CD4-positive, alpha-beta memory T cell (primary cell): ENCODE data around the gene ZER1. TPM values are rescaled to one million over a fixed set of nuclear protein-coding genes. Genes with fewer than 3 reads are reported as not detected.
"Not testable (repeated sequence)": the region's sequence is repeated elsewhere in the genome, so short reads cannot be mapped to it uniquely, and the experiment has no call there.

Experiments
- CTCF ChIA-PET: fragments of 350-600 bp; sonication (Branson Sonifier 250); formaldehyde crosslinking; loops from one replicate; lab custom pipeline; 2021; ENCODE audit warnings: inconsistent platforms; ENCODE audit not compliant: partially characterized antibody; lab: Charles Lee
- POLR2A ChIA-PET: fragments of 350-600 bp; sonication (Branson Sonifier 250); formaldehyde crosslinking; loops from one replicate; lab custom pipeline; 2021; ENCODE audit not compliant: partially characterized antibody; lab: Charles Lee
- DNase-seq, 5 donors: peaks; one replicate each; pipeline versions ENCODE4 v3.0.0 to v3.0.0-alpha.2; 2020 to 2022; ENCODE audit warnings: mixed read lengths in 1 of 5
- H3K27ac ChIP-seq: one replicate; pipeline ENCODE4 v1.7.0; 2013; ENCODE audit warnings: low read depth, low read length
- H3K27me3 ChIP-seq: 2 replicates; pipeline ENCODE4 v1.7.0; 2013; ENCODE audit warnings: mild to moderate bottlenecking, low read length, moderate library complexity; ENCODE audit not compliant: insufficient read depth
- H3K36me3 ChIP-seq: 2 replicates; pipeline ENCODE4 v1.7.0; 2013; ENCODE audit warnings: mild to moderate bottlenecking, low read length, moderate library complexity; ENCODE audit not compliant: insufficient read depth
- H3K4me1 ChIP-seq: 2 replicates; pipeline ENCODE4 v1.7.0; 2013; ENCODE audit warnings: mild to moderate bottlenecking, low read length, moderate library complexity; ENCODE audit not compliant: insufficient read depth
- H3K4me3 ChIP-seq, 2 donors: one replicate each; pipeline ENCODE4 v1.7.0; 2013; ENCODE audit warnings: low read length in 2 of 2, mild to moderate bottlenecking in 1 of 2
- H3K9me3 ChIP-seq, 2 donors: one replicate each; pipeline ENCODE4 v1.7.0; 2013; ENCODE audit warnings: low read length in 2 of 2, control low read depth in 1 of 2; ENCODE audit not compliant: control insufficient read depth in 1 of 2
- H3K27ac Mint-ChIP-seq, 7 donors: one replicate each; pipeline ENCODE4 v1.8.0; 2020 to 2021; ENCODE audit warnings: mixed read lengths in 7 of 7, mild to moderate bottlenecking in 6 of 7, inconsistent platforms in 3 of 7, moderate library complexity in 3 of 7
- H3K27me3 Mint-ChIP-seq, 2 donors: one replicate each; pipeline ENCODE4 v1.8.0; 2020 to 2021; ENCODE audit warnings: mixed read lengths in 2 of 2
- H3K36me3 Mint-ChIP-seq, 2 donors: one replicate each; pipeline ENCODE4 v1.8.0; 2020 to 2021; ENCODE audit warnings: mixed read lengths in 2 of 2, inconsistent platforms in 1 of 2, mild to moderate bottlenecking in 1 of 2
- H3K4me1 Mint-ChIP-seq, 4 donors: one replicate each; pipeline ENCODE4 v1.8.0; 2020 to 2021; ENCODE audit warnings: mixed read lengths in 4 of 4, mild to moderate bottlenecking in 1 of 4
- H3K4me3 Mint-ChIP-seq, 8 donors: one replicate each; pipeline ENCODE4 v1.8.0; 2020 to 2021; ENCODE audit warnings: mixed read lengths in 8 of 8, mild to moderate bottlenecking in 7 of 8, moderate library complexity in 6 of 8, inconsistent platforms in 3 of 8
- H3K9me3 Mint-ChIP-seq, 8 donors: one replicate each; pipeline ENCODE4 v1.8.0; 2020 to 2021; ENCODE audit warnings: mixed read lengths in 8 of 8, mild to moderate bottlenecking in 5 of 8, inconsistent platforms in 3 of 8, moderate library complexity in 1 of 8
- intact Hi-C: fragments of 100-400 bp; cut with micrococcal nuclease; formaldehyde crosslinking; loops from one replicate; pipeline ENCODE4 v1.15.1; 2023
- polyA plus RNA-seq, 2 donors: library from polyadenylated mRNA; unstranded; fragments of 300-500 nt; fragmentation: Illumina TruSeq; gene quantifications; one replicate each; pipeline ENCODE4 v1.2.3, GENCODE V29; 2021
- total RNA-seq, 2 experiments: library from RNA; stranded (reverse); gene quantifications; one replicate each; pipeline ENCODE4 v1.2.3, GENCODE V29; 2021

Gene ZER1
- total and polyA plus RNA-seq, 4 experiments from 2014 or later, result 35.6 to 44.2 (median 39.5) TPM

DNA sequence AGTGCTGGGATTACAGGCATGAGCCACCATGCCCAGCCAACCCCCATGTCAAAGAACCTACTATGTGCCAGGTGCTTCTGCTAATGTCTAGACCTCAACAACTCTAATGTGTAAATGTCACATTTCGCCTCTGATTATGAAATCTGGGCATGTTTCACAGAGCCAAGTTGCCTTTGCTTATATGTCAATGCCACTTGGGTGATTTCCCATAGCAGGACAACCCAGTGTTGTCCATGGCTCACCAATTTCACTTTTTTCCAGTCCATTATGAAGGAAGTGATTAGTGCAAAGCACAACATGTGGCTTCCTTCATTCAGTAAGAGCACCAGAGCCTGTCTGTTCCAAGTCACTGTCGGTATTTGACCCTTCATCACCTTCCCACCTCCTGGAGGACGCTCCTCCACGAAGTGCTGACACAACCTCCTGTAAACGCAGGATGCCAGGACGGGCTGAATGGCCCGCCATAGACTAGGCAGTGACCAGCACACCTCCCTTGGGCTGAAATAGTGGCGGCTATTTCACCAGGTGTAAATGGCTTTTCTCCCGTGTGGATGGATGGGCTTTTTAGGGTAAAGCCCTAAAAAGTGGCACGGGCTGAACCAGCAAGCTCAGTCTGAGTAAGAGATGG lies 70.4 kb downstream of the ZER1 start:
- CTCF ChIA-PET, result interaction anchor here (0.9 to 1.4 kb wide), 8 partner anchors 9 to 116 kb away, joined by 3 to 6 read pairs (median 4); no protein-coding TSS in a partner anchor
- peaks cover 2 to 19% (median 11%) of the 10 kb centered on the region in 4 donors for H3K4me1 Mint-ChIP-seq
- no peak for DNase-seq
- peak overlapping the region in 6 of 8 donors; percentile 51 to 76 (median 62) for H3K4me3 Mint-ChIP-seq
- peak overlapping the region in 1 of 7 donors; percentile 65 for H3K27ac Mint-ChIP-seq
- H3K36me3 ChIP-seq, result no peaks in the 10 kb centered on the region
- H3K27ac ChIP-seq, result no peak overlapping the region
- no peaks in the 10 kb centered on the region for H3K27me3 Mint-ChIP-seq
- POLR2A ChIA-PET, result interaction anchor here (3.6 kb wide), 1 partner anchor 10 kb away, joined by 33 read pairs; the partner anchor contains the start of gene SET
- no peak overlapping the region for H3K4me3 ChIP-seq
- H3K36me3 Mint-ChIP-seq, result peaks cover 1 to 6% of the 10 kb centered on the region in 2 donors
- peaks cover 10% of the 10 kb centered on the region for H3K4me1 ChIP-seq
- no peaks in the 10 kb centered on the region for H3K27me3 ChIP-seq
- no peaks in the 10 kb centered on the region for H3K9me3 ChIP-seq
- intact Hi-C loops, result no loop called here
- H3K9me3 Mint-ChIP-seq, result peaks cover 0 to 2% (median 0%) of the 10 kb centered on the region in 8 donors

GRCh38 chr9:128699096-128699795 lies 72.5 kb downstream of the ZER1 start:
- H3K27ac ChIP-seq, H3K27ac Mint-ChIP-seq, H3K9me3 Mint-ChIP-seq, H3K27me3 Mint-ChIP-seq, H3K4me3 Mint-ChIP-seq, CTCF ChIA-PET, H3K4me3 ChIP-seq, intact Hi-C loops, H3K9me3 ChIP-seq, H3K27me3 ChIP-seq, DNase-seq, H3K4me1 ChIP-seq, H3K36me3 ChIP-seq: not testable (repeated sequence)
- peaks cover 12 to 23% of the 10 kb centered on the region in 2 donors for H3K36me3 Mint-ChIP-seq
- H3K4me1 Mint-ChIP-seq, result peaks cover 2 to 19% (median 11%) of the 10 kb centered on the region in 4 donors
- POLR2A ChIA-PET, result interaction anchor here (3.6 kb wide), 1 partner anchor 8 kb away, joined by 33 read pairs; the partner anchor contains the start of gene SET

GRCh38 chr9:128696923-128697707 lies 74.6 kb downstream of the ZER1 start:
- peaks cover 24% of the 10 kb centered on the region for H3K36me3 ChIP-seq
- POLR2A ChIA-PET, result interaction anchor here (1.1 to 2.0 kb wide), 3 partner anchors 8 to 121 kb away, joined by 3 to 9 read pairs (median 3); partner anchors contain the start of genes ENDOG and SET
- H3K27me3 Mint-ChIP-seq, result no peaks in the 10 kb centered on the region
- peaks cover 0 to 2% (median 0%) of the 10 kb centered on the region in 8 donors for H3K9me3 Mint-ChIP-seq
- peaks cover 13% of the 10 kb centered on the region for H3K4me1 ChIP-seq
- H3K27me3 ChIP-seq, result no peaks in the 10 kb centered on the region
- H3K27ac Mint-ChIP-seq, result peak overlapping the region in 1 of 7 donors; percentile 15
- H3K36me3 Mint-ChIP-seq, result peaks cover 25 to 40% of the 10 kb centered on the region in 2 donors
- no peak overlapping the region for H3K4me3 ChIP-seq
- H3K27ac ChIP-seq, result no peak overlapping the region
- CTCF ChIA-PET, result interaction anchor here (0.7 to 1.2 kb wide), 3 partner anchors 32 to 121 kb away, joined by 3 read pairs; partner anchors contain the start of gene ENDOG
- H3K9me3 ChIP-seq, result no peaks in the 10 kb centered on the region
- DNase-seq, result no peak
- intact Hi-C loops, result no loop called here
- H3K4me1 Mint-ChIP-seq, result peaks cover 3 to 18% (median 6%) of the 10 kb centered on the region in 4 donors
- H3K4me3 Mint-ChIP-seq, result no peak overlapping the region

DNA sequence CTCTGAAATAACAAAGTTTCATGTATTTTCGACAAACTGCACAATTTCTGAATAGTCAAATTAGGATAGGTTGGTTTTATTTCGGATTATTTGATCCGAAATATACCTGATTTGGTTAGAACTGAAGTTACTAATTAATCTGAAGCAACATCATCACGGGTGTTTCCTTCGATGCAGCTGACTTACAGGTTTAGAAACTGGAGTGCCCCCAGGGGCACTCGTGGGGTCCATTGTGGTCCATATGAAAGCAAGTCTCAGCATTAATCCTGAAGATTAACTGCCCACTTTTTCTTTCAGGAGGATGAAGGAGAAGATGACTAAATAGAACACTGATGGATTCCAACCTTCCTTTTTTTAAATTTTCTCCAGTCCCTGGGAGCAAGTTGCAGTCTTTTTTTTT lies 77.4 kb downstream of the ZER1 start:
- POLR2A ChIA-PET, result no interaction called here
- Mint-ChIP-seq H3K27me3 (peaks cover 0 to 1% of the 10 kb centered on the region in 2 donors), H3K4me1 (peaks cover 14 to 23% (median 17%) of the 10 kb centered on the region in 4 donors), H3K27ac (peak overlapping the region in 1 of 7 donors; percentile 32), H3K36me3 (peaks cover 34 to 54% of the 10 kb centered on the region in 2 donors), H3K9me3 (peaks cover 0 to 4% (median 0%) of the 10 kb centered on the region in 8 donors), H3K4me3 (no peak overlapping the region)
- Histone ChIP-seq H3K4me1 (peaks cover 24% of the 10 kb centered on the region), H3K9me3 (no peaks in the 10 kb centered on the region), H3K4me3 (no peak overlapping the region), H3K36me3 (peaks cover 29% of the 10 kb centered on the region), H3K27me3 (no peaks in the 10 kb centered on the region), H3K27ac (no peak overlapping the region)
- intact Hi-C loops, result no loop called here
- CTCF ChIA-PET, result no interaction called here
- DNase-seq, result no peak

- H3K9me3 Mint-ChIP-seq, H3K27ac ChIP-seq, DNase-seq, H3K27me3 Mint-ChIP-seq, CTCF ChIA-PET, H3K9me3 ChIP-seq, H3K4me3 ChIP-seq, H3K27me3 ChIP-seq, intact Hi-C loops: not testable (repeated sequence)
- peak overlapping the region in 1 of 8 donors; percentile 59 for H3K4me3 Mint-ChIP-seq
- POLR2A ChIA-PET, result interaction anchor here (1.8 kb wide), 1 partner anchor 30 kb away, joined by 5 read pairs; the partner anchor contains the start of gene ZDHHC12
- peaks cover 29% of the 10 kb centered on the region for H3K36me3 ChIP-seq
- H3K36me3 Mint-ChIP-seq, result peaks cover 34 to 54% of the 10 kb centered on the region in 2 donors
- peak overlapping the region in 3 of 7 donors; percentile 16 to 70 (median 64) for H3K27ac Mint-ChIP-seq
- peaks cover 14 to 23% (median 17%) of the 10 kb centered on the region in 4 donors for H3K4me1 Mint-ChIP-seq
- H3K4me1 ChIP-seq, result peaks cover 24% of the 10 kb centered on the region
Observed at GRCh38 chr9:128693738-128694137, 78.0 kb downstream of the ZER1 start.

DNA sequence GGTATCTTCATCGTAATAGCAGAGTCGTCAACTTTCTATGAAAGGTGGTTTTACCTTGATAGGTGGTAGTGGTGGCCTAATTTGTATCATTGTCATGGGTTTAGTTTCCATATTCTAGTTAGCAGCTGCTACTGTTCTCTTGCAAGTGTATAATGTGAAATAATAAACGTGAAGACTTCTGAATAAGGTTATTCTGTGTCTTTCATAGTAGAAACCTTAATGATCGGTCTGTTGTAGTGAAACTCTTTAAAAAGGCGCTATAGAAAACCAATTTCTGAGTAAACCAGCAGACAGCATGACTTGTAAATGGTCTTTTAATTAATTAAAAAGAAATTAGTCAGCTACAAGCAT lies 81.1 kb downstream of the ZER1 start:
- Mint-ChIP-seq H3K9me3 (peaks cover 0 to 4% (median 0%) of the 10 kb centered on the region in 8 donors), H3K36me3 (peaks cover 28 to 45% of the 10 kb centered on the region in 2 donors), H3K4me3 (peak overlapping the region; percentile 97 to 100 (median 100)), H3K27ac (peak overlapping the region; percentile 94 to 100 (median 98)), H3K27me3 (peaks cover 0 to 1% of the 10 kb centered on the region in 2 donors), H3K4me1 (peaks cover 29 to 49% (median 39%) of the 10 kb centered on the region in 4 donors)
- ChIA-PET CTCF (interaction anchor here (1.0 to 1.8 kb wide), 3 partner anchors 10 to 128 kb away, joined by 4 to 5 read pairs (median 4); partner anchors contain the start of gene ENDOG), POLR2A (interaction anchor here (0.9 to 5.1 kb wide), 10 partner anchors 10 to 191 kb away, joined by 3 to 37 read pairs (median 10); partner anchors contain the start of genes DYNC2I2, ENDOG, KYAT1 and LRRC8A)
- Histone ChIP-seq H3K27ac (peak overlapping the region; percentile 82), H3K27me3 (no peaks in the 10 kb centered on the region), H3K36me3 (peaks cover 29% of the 10 kb centered on the region), H3K4me1 (peaks cover 52% of the 10 kb centered on the region), H3K9me3 (no peaks in the 10 kb centered on the region), H3K4me3 (peak overlapping the region; percentile 63 to 88)
- intact Hi-C loops, result no loop called here
- DNase-seq, result no peak
